RWPE2 (cell line): ENCODE data around the gene TTC39C.
A peak's percentile ranks its signal among the peaks of the same experiment; 100 is the strongest.
"Not testable (repeated sequence)": the region's sequence is repeated elsewhere in the genome, so short reads cannot be mapped to it uniquely, and the experiment has no call there.

Experiments
- ATAC-seq: fragments of 200-7000 bp; cut with Tn5 transposase; 3 replicates; pipeline ENCODE4 v1.9.1; 2021; ENCODE audit warnings: low read depth
- DNase-seq: peaks from one replicate; pipeline ENCODE4 v3.0.0-alpha.2; 2020; ENCODE audit warnings: low spot score
- H3K27ac ChIP-seq: fragments of 450-650 bp; 2 replicates; pipeline ENCODE4 v1.5.1; 2017; ENCODE audit warnings: mild to moderate bottlenecking; ENCODE audit not compliant: poor library complexity, severe bottlenecking
- H3K27me3 ChIP-seq: fragments of 250-450 bp; sonication (Bioruptor Pico); 2 replicates; pipeline ENCODE4 v1.5.1; 2021; ENCODE audit warnings: mild to moderate bottlenecking, moderate library complexity; ENCODE audit not compliant: insufficient read depth, poor library complexity, severe bottlenecking
- H3K36me3 ChIP-seq: fragments of 250-450 bp; sonication (Bioruptor Pico); 2 replicates; pipeline ENCODE4 v1.5.1; 2020; ENCODE audit warnings: low read depth, mild to moderate bottlenecking, moderate library complexity
- H3K4me1 ChIP-seq: fragments of 250-450 bp; sonication (Bioruptor Pico); 2 replicates; pipeline ENCODE4 v1.5.1; 2021; ENCODE audit warnings: mild to moderate bottlenecking, moderate library complexity; ENCODE audit not compliant: insufficient read depth, poor library complexity, severe bottlenecking
- H3K4me3 ChIP-seq: fragments of 250-450 bp; sonication (Bioruptor Pico); 2 replicates; pipeline ENCODE4 v1.5.1; 2021; ENCODE audit warnings: mild to moderate bottlenecking, moderate library complexity; ENCODE audit not compliant: severe bottlenecking
- H3K9me3 ChIP-seq: fragments of 250-450 bp; sonication (Bioruptor Pico); 2 replicates; pipeline ENCODE4 v1.5.1; 2021; ENCODE audit warnings: mild to moderate bottlenecking, moderate library complexity; ENCODE audit not compliant: severe bottlenecking
- TF ChIP-seq, protein P1 (sequence below): fragments of 450-650 bp; IDR thresholded peaks from one replicate; pipeline ENCODE4 v1.5.1; 2017; ENCODE audit warnings: mild to moderate bottlenecking, moderate library complexity; ENCODE audit not compliant: poor library complexity, severe bottlenecking

Gene TTC39C

DNA sequence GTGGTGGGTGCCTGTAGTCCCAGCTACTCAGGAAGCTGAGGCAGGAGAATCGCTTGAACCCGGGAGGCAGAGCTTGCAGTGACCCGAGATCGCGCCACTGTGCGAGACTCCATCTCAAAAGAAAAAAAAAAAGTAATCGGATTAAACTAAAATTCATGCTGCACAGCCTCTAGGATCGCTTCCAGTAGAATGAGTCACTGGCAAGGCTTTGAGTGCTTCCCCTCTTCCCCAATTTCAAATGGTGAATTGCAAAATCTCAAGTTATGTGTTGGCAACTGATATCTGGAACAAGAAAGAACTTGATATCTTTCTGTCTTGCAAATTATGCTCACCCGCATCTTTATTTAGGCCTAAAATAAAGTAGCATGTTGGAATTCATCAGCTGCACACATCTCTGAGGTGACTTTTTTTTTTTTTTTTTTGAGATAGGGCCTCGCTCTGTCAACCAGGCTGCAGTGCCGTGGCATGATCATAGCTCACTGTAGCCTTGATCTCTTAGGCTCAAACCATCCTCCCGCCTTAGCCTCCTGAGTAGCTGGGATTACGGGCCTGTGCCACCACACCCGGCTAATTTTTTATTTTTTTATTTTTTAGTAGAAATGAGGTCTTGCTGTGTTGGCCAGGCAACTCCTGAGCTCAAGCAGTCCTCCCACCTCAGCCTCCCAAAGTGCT lies 12.7 kb downstream of the TTC39C start:
- Histone ChIP-seq H3K27me3 (no peaks in the 10 kb centered on the region), H3K27ac (peak overlapping the region; percentile 39), H3K36me3 (no peaks in the 10 kb centered on the region; the same call in 1 of the 2 replicates), H3K9me3 (no peaks in the 10 kb centered on the region), H3K4me3 (no peak overlapping the region), H3K4me1 (peaks cover 18% of the 10 kb centered on the region)
- TF ChIP-seq, protein P1, sequence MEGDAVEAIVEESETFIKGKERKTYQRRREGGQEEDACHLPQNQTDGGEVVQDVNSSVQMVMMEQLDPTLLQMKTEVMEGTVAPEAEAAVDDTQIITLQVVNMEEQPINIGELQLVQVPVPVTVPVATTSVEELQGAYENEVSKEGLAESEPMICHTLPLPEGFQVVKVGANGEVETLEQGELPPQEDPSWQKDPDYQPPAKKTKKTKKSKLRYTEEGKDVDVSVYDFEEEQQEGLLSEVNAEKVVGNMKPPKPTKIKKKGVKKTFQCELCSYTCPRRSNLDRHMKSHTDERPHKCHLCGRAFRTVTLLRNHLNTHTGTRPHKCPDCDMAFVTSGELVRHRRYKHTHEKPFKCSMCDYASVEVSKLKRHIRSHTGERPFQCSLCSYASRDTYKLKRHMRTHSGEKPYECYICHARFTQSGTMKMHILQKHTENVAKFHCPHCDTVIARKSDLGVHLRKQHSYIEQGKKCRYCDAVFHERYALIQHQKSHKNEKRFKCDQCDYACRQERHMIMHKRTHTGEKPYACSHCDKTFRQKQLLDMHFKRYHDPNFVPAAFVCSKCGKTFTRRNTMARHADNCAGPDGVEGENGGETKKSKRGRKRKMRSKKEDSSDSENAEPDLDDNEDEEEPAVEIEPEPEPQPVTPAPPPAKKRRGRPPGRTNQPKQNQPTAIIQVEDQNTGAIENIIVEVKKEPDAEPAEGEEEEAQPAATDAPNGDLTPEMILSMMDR: no peak
- peak; percentile 82 for ATAC-seq
- DNase-seq: no peak

DNA sequence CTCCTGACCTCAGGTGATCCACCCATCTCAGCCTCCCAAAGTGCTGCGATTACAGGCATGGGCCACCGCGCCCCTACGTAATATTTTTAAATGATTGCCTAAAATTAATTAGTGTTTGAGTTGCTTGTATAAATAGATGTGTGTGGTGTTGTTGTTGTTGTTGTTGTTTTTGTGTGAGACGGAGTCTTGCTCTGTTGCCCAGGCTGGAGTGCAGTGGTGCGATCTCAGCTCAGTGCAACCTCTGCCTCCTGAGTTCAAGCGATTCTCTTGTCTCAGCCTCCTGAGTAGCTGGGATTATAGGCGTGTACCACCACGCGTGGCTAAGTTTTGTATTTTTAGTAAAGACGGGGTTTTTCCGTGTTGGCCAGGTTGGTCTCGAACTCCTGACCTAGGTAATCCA lies 14.4 kb downstream of the TTC39C start:
- H3K4me3 ChIP-seq, H3K27me3 ChIP-seq, H3K36me3 ChIP-seq, H3K27ac ChIP-seq, ATAC-seq, H3K9me3 ChIP-seq, DNase-seq: not testable (repeated sequence)
- peaks cover 18% of the 10 kb centered on the region for H3K4me1 ChIP-seq

DNA sequence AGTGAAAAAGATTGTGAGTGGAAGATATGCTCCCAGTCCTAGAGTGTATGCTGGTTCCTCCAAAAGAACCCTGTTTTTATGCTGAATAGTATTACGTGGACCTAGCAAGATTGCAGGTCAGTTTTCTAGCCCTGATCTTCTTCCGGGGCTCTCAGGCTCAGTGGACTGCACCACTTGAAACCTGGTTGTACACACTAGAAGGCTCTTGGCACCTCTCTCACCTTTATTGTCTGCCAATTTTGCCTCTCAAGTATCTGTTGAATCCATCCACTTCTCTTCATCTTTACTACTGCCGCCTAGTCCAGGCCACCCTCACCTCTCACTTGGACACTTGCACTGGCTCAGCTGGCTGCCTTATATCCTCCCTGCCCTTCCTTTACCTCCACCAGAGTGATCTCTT lies 16.8 kb downstream of the TTC39C start:
- no peak overlapping the region for H3K4me3 ChIP-seq
- ATAC-seq (no peak), DNase-seq (no peak)

DNA sequence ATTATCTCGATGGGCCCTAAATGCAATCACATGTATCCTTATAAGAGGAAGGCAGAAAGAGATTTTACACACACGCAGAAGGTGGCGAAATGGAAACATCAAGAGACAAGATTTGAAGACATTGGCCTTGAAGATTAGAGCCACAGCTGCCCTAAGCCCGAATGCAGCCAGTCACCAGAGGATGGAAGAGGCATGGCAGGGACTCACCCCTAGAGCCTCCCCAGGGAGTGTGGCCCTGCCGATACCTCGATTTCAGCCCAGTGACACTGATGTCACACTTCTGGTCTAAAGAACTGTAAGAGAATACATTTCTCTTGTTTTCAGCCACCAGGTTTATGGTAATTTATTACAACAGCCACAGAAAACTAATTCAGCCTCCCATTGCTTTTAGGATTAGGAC lies 17.4 kb downstream of the TTC39C start:
- ATAC-seq: no peak
- TF ChIP-seq, protein P1: no peak
- H3K27ac ChIP-seq: no peak overlapping the region

More for the DNA sequence above, 16.8 kb downstream of the TTC39C start:
- no peak overlapping the region for H3K27ac ChIP-seq
- H3K4me1 ChIP-seq: peaks cover 17% of the 10 kb centered on the region
- H3K27me3 ChIP-seq: no peaks in the 10 kb centered on the region
- no peaks in the 10 kb centered on the region for H3K36me3 ChIP-seq
- no peaks in the 10 kb centered on the region for H3K9me3 ChIP-seq
- TF ChIP-seq, protein P1: no peak

DNA sequence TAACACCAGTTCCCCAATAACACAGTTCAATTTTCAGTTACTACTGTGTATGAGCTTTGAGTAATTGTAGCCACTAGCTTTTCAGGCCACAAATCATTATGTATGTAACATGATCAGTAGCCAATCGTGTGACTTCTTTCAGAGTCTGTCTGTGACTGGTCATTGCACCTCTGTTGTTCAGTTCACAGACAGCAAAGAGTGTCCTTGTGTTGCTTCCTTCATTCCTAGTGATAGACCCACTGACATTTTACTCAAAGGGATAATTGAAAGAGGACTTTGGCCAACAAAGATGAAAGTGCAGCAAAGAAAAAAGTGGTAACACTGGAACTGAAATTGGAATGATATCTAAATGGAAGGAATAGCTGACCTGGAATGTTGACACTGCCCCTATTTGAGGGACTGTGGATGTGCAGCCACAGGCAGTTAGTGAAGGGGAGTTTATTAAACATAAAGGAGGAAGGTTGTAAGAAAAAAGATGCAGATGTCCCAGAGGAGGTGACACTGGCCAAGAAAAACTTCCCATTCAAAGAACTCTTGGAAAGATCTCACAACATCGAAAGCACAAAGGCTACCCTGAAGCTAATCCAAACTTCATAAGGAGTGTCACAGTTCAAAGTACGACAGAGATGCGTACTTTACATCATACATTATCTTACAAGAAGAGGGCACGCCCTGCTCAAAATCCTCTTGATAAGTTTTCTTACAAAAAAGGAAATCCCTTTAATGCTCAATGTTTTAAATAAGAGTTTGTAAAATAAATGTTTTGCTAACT lies 19.3 kb downstream of the TTC39C start:
- H3K4me1 ChIP-seq: no peaks in the 10 kb centered on the region
- H3K4me3 ChIP-seq: no peak overlapping the region
- ATAC-seq (no peak), DNase-seq (no peak)
- H3K27me3 ChIP-seq: no peaks in the 10 kb centered on the region
- H3K27ac ChIP-seq: no peak overlapping the region
- TF ChIP-seq, protein P1: no peak
- no peaks in the 10 kb centered on the region for H3K9me3 ChIP-seq
- no peaks in the 10 kb centered on the region for H3K36me3 ChIP-seq

More for the DNA sequence above, 17.4 kb downstream of the TTC39C start:
- no peak for DNase-seq
- no peaks in the 10 kb centered on the region for H3K36me3 ChIP-seq
- no peaks in the 10 kb centered on the region for H3K27me3 ChIP-seq
- no peaks in the 10 kb centered on the region for H3K9me3 ChIP-seq
- H3K4me3 ChIP-seq: no peak overlapping the region
- H3K4me1 ChIP-seq: peaks cover 11% of the 10 kb centered on the region
